ENCODE measurements around the gene ASCL1.
A peak's percentile ranks its signal among the peaks of the same experiment; 100 is the strongest.

Gene ASCL1

DNA sequence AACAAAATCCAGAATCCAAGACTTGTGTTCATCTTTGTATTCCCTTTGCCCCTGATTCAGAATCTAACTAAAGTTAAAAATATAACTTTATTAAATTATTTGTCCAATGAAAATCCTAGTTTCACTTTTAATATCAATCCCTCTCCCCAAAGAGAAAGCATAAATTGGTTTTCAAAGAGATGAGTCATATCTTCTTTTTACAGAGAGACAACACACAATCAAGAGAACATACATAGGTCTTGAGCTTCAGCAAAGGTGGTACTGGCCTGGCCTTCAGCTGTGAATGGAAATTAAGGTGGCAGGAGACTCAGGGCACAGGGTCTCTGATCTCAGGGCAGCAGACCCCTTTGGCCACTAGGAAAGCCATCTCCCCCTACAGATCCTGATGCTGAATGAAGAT is 4.3 kb upstream of the ASCL1 start:
- DNase-seq, result no peak

DNA sequence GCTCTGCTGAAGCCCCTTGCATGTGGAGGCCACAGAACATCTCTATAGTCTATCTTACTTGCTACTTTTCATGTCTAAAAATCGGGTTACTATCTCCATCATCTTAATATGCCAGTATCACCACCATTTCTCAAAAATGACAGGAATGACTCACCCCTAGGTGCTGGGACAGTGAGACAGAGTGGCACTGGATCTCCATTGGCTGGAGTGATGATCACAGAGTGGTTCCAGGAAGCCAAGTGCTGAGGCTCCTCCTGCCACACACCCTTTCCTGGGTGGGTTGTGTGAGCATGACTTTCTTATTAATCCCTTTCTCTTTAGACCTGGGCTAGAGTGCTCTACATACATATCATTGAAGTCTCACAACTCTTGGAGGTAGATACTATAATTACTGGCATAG is 3.3 kb upstream of the ASCL1 start:
- no peak for DNase-seq

DNA sequence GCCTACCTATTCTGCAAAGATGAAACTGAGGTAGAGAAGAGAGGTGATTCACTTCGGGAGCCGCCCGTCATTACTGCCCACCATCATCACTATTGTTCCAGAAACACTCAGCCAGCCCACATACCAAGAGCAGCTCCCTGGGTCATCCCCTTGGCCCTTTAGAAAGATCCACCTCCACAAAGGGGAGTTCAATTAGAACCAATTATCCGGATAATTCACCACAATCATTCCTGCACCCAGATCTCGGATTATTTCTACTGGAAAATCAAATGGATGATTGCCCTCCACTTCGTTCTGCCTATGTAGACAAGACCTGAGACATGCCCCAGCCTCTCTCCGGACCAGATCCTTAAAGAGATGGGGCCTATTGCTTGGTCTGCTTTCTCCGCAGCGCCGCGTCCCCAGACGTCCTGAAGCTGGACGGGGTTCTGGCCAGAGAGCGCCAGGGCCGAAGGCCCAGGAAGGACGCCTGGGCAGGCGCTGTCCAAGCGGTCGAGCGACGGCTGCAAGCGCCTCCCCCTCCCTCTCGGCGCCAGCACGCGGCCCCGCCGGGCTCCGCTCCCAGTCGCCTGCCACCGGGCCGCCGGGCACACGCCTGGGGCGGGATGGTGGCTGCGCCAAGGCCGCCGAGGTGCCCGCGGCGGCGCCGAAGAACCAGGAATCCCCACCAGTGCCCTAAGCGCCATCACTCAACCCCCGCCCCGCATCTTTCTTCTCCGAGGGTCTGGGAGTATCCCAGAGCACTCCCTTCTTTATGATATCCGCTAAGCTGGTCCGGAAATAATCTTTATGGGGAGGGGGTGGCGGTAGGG is 1.3 kb upstream of the ASCL1 start:
- DNase-seq, result peak; percentile 75

DNA sequence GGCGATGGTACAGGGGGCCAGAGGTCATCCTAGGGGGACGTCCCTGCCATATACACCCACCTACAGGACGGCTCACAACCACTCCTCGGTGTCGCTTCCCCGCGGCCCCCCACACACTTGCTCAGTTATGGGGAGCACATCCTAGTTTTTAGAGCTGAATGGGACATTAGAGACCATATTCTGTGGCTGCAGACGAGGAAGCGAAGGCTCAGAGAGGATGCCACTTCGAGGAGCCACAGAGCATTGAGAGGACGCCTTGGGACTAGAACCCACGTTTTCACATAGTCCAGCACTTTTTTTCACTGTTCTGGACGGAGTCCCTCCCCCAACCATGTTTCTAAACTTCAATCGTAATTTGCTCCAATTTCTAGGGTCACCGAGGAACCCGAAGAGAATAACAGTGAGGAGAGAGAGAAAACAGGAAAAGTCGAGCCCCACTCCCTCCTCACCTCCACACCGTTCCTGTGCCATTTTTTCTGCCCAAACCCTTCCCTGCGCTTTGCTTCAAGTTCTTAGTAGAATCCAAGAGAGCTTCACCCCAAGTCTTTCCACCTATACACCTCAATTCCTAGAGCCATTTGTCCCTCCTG is 641 bp upstream of the ASCL1 start:
- peak; percentile 75 for DNase-seq

- peak; percentile 41 for DNase-seq
Measured at GRCh38 chr12:102958073-102958829, 777 bp downstream of the ASCL1 start.

GRCh38 chr12:102958830-102959176 is 1.3 kb downstream of the ASCL1 start:
- no peak for DNase-seq

GRCh38 chr12:102959391-102959790 is 1.9 kb downstream of the ASCL1 start:
- DNase-seq, result peak; percentile 56

GRCh38 chr12:102960766-102961465 is 3.4 kb downstream of the ASCL1 start:
- DNase-seq, result peak; percentile 96

DNA sequence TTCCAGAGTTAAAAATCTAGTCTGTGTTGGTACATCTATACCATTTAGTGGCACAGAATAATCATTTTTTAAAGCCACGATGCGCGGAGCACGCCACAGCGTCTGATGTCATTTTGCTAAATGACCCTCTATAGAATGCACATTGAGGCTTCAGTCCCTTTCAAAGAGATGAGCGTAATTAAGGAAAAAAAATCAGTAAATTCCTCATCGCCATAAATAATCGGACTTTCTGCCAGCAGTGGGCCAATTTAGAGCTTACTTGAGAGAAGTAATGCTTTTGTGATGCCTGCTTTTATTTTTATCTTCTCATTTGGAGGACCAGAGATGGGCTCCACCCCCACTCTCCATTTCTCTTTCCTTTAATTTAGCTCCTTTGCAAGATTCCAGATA is 4.0 kb downstream of the ASCL1 start:
- peak; percentile 97 for DNase-seq

DNA sequence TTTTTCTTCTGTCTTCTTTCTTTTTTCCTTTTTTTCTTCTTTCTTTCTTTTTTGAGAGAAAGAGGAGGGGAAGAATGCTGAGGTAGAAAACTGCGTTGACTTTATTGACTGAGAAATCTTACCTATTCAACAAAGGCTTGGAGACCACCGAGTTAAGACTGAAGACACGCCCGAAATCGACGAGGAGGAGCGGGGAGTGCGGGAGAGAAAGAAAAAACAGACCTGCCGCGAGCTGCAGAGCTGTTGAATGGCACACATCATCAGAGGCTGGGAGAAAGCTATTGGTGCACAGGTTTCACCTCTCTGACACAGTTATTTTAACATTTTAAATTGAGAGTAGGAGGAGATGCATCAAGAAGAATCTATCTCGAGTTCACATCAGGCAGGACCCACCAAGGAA is 5.1 kb downstream of the ASCL1 start:
- DNase-seq, result no peak

GRCh38 chr12:102962986-102963385 is 5.5 kb downstream of the ASCL1 start:
- DNase-seq, result no peak

GRCh38 chr12:102963796-102964195 is 6.3 kb downstream of the ASCL1 start:
- DNase-seq, result no peak

DNA sequence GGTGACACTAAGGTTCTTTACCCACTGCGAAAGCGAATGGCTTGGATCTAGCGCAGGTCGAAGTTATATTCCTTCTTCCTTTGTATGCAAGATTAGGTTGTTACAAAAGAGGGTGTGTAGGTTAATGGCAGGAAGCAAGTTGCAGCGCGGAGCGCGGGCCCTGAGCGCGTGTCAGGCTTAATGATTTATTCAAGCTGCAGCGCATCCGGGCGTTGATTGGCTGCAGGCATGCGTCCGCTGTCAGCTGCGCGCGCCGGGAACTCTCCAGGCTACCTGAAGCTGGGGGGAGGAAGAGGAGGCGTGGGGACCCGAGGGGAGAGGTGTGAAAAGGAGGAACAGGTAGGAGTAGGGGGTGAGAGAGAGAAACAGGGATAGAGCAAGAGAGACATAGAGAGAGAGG is 7.4 kb downstream of the ASCL1 start:
- peak; percentile 77 for DNase-seq

- DNase-seq, result peak; percentile 52
Measured at GRCh38 chr12:102965281-102966155, 8.0 kb downstream of the ASCL1 start.

- DNase-seq, result no peak
Measured at GRCh38 chr12:102966200-102966863, 8.9 kb downstream of the ASCL1 start.

DNA sequence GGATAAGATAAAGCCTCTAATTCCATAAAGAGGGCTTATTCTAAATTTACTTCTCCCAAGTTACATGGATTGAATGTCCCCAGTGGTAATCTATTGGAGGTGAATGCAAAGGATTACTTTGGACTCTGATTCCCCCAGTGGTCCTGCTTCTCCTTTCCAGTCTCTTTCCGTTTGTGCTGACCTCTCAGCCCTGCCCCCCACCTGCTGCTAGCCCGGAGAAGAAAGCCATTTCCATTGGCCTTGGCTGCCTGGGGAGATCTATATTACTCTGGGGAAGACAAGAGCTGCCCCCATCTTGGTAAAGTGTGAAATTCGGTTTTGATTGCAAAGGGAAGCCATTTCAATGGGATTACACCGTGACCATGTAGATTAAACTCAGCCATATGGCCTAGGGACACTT is 13.3 kb downstream of the ASCL1 start:
- DNase-seq, result no peak

GRCh38 chr12:102971227-102971626 is 13.8 kb downstream of the ASCL1 start:
- no peak for DNase-seq

DNA sequence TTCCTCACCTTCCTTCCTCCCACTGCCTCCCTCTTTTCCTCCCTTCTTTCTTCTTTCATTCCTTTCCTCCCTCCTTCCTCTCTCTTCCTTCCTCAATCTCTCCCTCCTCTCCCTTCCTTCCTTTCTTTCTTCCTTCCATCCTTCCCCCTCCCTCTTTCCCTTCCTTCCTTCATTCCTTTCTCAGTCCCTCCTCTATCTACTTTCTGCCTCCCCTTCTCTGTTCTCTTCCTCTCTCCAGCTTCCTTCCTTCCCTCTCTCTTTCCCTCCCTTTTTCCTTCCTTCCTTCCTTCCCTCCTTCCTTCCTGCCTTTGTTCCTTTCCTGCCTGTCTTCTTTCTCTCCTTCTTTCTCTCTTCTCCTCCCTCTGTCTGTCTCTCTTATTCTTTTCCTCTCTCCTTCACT is 16.1 kb downstream of the ASCL1 start:
- DNase-seq, result no peak

- DNase-seq, result peak; percentile 30
Measured at GRCh38 chr12:102976609-102977280, 19.3 kb downstream of the ASCL1 start.

- no peak for DNase-seq
Measured at GRCh38 chr12:102977945-102978706, 20.7 kb downstream of the ASCL1 start.

Measured in NCI-H1105 treated with DMSO at 0.1 percent for 48 hours (cell line).